ENCODE results near the gene LUC7L3.
A peak's percentile ranks its signal among the peaks of the same experiment; 100 is the strongest.
"Not testable (repeated sequence)": the region's sequence is repeated elsewhere in the genome, so short reads cannot be mapped to it uniquely, and the experiment has no call there.

LUC7L3 gene

GRCh38 chr17:50686494-50687199 lies 32.8 kb upstream of the LUC7L3 start:
- DNase-seq (ENCODE audit: low read depth, low spot score) = no peak

DNA sequence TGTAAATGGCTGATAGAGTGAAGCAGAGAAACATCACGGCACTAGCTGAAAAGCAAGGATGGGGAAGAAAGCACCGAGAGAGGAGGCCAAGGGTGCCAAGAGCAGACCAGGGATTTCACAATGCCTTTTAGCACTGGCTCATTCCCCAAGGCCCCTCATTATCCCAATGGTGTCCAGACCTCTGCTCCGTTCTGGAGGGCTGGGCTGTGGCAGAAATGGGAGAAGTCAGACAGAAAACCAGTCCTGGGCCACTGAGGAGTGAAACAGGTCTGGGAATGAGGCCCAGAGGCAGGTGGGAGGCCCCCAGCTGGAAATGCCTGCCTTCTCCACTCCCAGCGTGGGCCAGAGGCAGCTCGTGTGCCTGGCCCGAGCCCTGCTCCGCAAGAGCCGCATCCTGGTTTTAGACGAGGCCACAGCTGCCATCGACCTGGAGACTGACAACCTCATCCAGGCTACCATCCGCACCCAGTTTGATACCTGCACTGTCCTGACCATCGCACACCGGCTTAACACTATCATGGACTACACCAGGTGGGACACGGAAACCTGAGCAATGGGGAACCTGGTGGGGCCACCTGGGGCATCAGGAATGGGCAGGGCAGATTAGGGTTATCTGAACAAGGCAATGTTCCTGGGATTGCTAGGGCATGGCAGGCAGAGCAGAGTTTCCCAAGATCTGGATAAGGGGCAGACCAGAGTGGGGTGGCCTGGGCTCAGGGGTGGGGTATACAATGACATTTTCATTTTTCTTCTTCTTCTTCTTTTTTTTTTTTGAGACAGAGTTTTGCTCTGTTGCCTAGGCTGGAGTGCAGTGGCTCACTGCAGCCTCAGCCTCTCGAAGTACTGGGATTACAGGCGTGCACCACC lies 32.0 kb upstream of the LUC7L3 start:
- DNase-seq (ENCODE audit: low read depth, low spot score) = no peak

- no peak for DNase-seq (ENCODE audit: low read depth, low spot score)
Observed at GRCh38 chr17:50688245-50688644, 31.2 kb upstream of the LUC7L3 start.

DNA sequence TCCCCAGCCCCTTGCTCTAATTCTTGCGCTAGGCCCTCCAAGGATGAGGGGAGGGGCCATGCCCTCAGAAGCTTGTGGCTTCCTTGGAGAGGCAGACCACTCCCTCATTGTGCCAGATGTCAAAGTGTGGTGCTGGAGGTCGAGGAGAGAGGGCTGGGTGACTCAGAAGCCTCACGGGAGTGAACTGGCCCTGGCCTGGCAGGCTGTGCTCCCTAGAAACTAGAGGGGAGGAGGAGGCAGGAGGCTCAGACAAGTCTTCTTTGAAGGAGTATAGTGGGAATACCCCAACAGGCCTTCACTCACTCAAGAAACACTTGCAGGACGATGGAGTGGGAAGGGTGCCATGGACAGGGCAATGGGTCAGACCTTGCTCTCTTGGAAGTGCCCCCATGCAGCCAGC lies 30.2 kb upstream of the LUC7L3 start:
- no peak for DNase-seq (ENCODE audit: low read depth, low spot score)

DNA sequence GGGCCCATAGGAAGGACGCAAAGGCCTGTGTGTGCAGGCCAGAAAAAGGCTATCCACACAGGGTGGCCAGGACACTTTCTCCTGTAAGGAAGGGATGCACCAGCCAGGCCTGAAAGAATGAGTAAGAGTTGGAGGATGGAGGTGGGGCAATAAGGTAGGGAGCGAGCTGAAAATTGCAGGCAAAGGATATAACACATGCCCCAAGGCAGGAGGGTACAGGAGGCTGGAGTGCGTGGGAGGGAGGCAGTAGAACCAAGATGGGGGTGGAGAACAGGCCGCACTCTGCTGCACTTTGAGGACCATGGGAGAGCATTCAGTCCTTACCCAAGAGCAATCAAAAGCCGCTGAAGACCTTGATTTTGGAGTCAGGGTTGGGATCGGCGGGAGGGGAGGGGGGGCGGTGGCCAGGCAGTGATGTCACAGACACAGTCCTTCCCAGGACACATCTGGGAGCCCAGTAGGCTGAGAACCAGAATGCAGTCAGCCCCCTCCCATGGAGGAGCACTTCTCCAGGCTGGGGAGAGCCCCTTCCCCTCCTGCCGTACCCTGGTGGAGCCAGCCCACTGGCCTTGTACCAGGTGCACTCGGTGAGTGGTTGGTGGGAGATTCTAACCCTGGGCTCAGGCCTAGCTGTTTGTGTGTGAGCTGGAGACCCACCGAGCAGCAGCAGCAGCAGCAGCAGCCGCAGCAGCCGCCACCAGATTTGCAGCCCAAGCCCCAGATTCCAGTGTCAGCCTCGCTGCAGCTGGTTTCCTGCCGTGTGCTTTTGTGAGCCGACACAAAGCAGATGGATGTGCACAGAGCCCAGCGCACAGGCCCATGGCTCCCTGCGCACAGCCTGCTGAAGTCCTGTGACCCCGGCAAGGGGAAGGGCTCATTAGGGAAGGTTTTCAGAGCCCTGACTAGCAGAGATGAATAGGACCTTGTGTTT lies 29.2 kb upstream of the LUC7L3 start:
- DNase-seq (ENCODE audit: low read depth, low spot score) = no peak

- no peak for DNase-seq (ENCODE audit: low read depth, low spot score)
Observed at GRCh38 chr17:50690887-50691549, 28.4 kb upstream of the LUC7L3 start.

GRCh38 chr17:50691550-50692447 lies 27.6 kb upstream of the LUC7L3 start:
- DNase-seq (ENCODE audit: low read depth, low spot score) = no peak

DNA sequence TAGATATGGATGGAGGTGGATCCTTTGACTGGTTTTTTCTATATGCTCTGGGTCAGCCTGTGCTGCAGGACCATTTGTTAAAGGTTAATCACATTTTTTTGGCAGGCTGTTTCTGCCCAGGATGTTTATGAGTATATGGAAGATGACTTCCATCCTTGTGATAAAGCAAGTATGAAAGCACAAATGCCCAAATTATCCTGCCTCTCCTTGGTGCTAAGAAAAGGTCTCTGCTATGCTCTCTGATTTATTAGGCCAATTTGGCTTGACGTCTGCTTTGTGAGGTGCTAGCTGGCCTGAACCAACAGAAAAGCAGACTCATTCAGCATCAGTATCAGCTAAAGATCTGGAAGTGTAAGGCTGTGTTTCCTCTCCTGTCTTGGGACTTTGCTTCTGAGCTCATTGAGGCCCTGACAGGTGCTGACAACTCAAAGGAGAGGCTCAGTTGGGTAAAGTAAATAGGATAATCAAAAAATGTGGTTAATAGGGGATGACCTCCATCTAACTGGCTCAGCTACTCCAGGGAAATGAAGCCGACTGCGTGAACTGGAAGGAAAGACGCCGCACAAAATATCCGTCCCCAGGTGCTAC lies 26.9 kb upstream of the LUC7L3 start:
- DNase-seq (ENCODE audit: low read depth, low spot score) = no peak

DNA sequence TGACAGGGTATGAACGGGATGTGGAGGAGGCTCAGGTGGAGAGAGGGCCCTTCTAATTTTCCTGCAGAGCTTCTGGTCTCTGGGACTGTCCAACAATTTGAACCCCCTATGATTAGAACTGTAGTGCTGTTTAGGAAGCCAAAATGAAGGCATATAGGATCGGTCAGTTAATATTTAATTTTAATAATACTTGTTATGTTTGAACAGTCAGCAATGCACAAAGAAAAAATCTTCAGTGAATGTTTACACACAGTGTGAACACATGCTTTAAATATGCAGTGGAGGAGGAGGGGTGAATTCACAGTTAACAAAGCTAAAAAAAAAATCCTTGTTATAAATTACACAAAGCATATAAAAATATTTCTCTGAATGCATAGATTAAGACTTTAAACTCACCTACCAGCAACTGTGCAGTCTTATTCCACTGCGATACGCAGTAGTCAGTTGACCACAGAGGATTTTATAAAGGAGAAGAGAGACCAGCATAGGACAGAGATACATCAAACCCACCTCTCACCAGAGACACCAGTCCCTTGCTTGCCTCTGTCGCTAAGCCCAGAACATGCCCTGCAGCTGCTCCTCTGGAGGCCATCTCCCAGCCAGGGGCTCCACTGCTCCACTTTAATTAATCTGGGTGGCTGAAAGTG lies 26.2 kb upstream of the LUC7L3 start:
- DNase-seq (ENCODE audit: low read depth, low spot score) = no peak

- DNase-seq (ENCODE audit: low read depth, low spot score) = no peak
Observed at GRCh38 chr17:50696365-50696879, 23.0 kb upstream of the LUC7L3 start.

DNA sequence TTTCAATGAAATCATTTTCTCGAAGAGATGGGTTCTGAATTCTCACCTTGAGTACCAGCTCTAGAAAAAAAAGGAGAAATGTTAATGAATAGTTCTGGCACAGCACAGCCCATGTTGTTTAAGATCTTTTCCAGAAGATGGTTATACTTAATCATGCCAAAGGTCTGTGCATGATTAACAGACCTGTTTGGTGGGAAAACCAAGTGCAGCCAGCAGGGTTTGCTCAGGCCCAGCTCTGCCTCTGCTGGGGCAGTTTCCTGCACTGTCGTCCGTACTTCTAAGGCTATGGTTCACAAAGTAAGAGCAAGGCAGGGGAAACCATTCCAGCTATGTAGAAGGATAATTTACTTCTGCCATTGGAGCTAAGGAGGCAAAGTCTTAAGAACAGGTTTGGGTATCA lies 22.3 kb upstream of the LUC7L3 start:
- no peak for DNase-seq (ENCODE audit: low read depth, low spot score)

- DNase-seq (ENCODE audit: low read depth, low spot score) = no peak
Observed at GRCh38 chr17:50697663-50698272, 21.6 kb upstream of the LUC7L3 start.

- no peak for DNase-seq (ENCODE audit: low read depth, low spot score)
Observed at GRCh38 chr17:50699410-50699809, 20.0 kb upstream of the LUC7L3 start.

DNA sequence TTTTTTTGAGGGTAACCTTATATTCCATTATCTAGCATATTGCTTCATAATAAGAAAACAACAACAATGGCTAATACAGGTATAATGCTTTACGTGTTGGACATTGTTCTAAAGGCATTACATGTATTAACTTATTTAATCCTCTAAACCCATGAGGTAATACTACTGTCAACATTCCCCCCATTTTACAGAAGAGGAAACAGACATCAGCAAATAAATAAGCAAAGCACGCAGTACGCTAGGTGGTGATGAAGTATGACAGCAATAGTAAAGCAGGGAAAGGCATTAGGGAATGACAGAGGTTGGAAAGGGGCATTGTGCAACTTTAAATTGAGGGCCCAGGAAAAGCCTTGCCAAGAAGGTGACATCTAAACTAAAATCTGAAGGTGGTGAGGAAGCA lies 16.2 kb upstream of the LUC7L3 start:
- DNase-seq (ENCODE audit: low read depth, low spot score) = no peak

DNA sequence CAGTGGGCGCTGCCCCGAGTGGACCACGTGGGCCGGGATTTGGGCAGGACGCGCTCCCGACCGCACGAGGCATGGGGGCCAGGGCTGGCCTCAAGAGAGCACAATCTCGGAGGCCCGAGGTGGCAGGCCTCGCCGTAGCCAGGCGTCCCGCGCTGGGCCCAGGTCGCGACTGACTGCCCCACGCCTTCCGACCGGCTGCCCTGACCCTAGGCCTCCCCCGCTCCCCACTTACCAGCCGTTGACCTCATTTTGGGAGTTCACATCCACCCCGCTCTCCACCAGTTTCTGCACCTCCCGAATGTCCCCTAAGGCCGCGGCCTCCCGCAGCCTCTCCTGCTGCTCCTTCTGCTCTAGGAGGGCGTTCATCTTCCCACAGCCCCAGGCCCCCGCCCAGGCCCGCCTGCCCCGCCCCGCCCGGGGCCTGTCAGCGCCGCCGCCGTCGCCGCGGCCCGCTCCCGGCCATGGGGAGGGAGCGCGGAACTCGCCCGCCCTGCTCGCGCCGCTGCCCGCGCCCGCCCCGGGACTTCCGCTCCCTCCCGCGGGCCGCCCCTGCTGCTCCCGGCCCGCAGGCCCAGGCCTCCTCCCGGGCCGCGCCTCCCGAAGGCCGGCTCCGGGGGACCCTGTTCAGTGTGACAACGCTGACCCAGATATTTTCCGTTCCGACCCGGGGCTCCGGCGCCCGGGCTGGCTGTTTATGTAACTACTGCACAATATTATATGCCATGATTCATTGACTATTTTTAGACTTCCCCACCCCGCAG lies 11.9 kb upstream of the LUC7L3 start, which contains the start of gene ANKRD40:
TSS of gene ANKRD40 (minus strand) at position 626 of the 761 bp plus-strand sequence. CDS start at position 366, 260 bp downstream.
- peak; percentile 87 for DNase-seq (ENCODE audit: low read depth, low spot score)

DNA sequence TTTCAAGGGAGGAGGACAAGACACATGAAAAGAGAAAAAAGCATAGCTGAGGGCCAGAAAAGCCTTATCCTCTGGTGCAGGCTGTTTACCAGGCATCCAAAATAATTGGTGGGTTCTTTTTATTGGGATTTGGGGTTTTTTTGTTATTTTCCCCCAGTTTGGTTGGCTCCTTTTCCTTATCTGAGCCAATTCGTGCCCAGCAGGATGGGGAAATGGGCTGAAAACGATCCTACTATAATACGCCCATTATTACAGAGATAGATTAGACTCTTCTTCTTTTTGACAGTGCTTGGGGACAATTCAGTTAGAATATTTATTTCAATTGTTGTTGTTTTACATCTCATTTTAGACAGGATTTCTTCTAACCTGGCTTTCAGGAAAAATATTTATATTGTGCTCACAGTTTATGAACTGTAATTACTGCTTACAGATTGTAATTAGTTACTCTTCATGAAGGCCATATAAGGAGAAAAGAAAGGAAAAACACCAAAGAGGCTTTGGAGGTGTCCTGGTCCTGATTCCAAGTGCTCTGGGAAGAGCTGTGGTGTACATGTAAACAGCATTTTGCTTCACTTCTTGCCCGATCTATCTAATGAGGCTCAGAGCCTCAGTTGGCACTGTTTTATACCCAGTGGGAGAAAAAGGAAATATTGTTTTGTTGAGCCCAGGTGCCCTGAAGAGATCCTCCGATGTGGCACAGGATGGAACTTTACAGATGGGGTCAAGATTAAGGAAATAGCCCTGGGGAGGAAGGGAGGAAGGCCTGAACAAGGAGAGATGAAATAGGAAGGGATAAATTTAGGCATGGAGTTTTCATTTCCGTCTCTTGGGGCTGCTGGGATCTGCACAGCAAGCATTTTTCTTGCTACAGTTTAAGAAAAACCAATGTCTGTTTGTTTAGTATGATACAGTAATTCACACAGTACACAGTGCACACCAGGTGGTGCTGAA lies 11.1 kb upstream of the LUC7L3 start:
- no peak for DNase-seq (ENCODE audit: low read depth, low spot score)

DNA sequence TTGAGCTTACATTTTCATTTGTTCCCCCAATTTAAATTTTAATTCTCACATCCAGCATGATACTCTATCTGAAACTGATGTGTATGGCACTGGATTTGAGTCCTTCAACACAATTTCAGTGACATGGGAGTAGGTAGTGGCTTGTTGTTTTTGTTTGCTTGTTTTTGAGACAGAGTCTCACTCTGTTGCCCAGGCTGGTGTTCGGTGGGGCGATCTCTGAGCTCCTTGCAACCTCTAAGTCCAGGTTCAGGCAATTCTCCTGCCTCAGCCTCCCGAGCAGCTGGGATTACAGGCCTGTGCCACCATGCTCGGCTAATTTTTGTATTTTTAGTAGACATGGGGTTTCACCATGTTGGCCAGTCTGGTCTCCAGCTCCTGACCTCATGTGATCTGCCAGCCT lies 10.3 kb upstream of the LUC7L3 start:
- not testable (repeated sequence) for DNase-seq (ENCODE audit: low read depth, low spot score)
